Measurements from ENCODE around the gene NPVF. TPM values are rescaled to one million over a fixed set of nuclear protein-coding genes. Genes with fewer than 3 reads are reported as not detected.

The NPVF gene
- total RNA-seq, 1 donor from 2014 or later, result not detected

DNA sequence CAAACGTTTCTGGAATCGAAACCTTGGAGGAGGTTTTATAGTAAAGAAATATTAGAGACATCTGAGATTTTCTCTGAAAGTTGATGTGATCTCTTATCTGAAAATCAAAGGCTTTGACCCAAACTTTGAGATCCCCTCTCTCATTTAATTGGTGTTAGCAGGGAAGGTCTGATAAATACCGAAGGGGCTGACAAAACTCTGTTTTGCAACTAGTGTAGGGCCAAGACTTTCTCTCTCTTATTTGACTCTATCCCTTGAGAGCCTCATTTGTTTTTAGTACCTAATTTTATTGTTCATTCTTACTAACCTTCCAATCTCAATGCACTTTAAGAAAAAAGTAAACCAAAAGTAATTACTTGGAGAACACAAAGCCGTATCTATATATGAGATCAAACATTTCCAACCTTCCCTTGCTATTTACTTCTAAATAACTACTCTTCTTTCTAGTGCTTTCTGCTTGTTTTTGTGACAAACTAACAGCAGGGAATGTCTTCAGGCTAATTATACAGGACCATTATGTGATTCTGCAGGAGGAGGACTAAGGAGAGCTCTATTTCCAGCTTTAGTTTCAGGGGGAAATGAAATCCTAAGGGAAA lies 33.4 kb upstream of the NPVF start:
- Histone ChIP-seq H3K4me3 (peak overlapping the region in 1 of 2 donors; percentile 18), H3K9me3 (no peaks in the 10 kb centered on the region), H3K27me3 (no peaks in the 10 kb centered on the region), H3K27ac (no peak overlapping the region), H3K36me3 (no peaks in the 10 kb centered on the region), H3K4me1 (peaks cover 14% of the 10 kb centered on the region)
- DNase-seq (ENCODE audit: extremely low spot score in 2 of 2), result no peak
- no peak for TF ChIP-seq POLR2A (IDR thresholded peaks at IDR 0.05)
- TF ChIP-seq, protein P1, sequence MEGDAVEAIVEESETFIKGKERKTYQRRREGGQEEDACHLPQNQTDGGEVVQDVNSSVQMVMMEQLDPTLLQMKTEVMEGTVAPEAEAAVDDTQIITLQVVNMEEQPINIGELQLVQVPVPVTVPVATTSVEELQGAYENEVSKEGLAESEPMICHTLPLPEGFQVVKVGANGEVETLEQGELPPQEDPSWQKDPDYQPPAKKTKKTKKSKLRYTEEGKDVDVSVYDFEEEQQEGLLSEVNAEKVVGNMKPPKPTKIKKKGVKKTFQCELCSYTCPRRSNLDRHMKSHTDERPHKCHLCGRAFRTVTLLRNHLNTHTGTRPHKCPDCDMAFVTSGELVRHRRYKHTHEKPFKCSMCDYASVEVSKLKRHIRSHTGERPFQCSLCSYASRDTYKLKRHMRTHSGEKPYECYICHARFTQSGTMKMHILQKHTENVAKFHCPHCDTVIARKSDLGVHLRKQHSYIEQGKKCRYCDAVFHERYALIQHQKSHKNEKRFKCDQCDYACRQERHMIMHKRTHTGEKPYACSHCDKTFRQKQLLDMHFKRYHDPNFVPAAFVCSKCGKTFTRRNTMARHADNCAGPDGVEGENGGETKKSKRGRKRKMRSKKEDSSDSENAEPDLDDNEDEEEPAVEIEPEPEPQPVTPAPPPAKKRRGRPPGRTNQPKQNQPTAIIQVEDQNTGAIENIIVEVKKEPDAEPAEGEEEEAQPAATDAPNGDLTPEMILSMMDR (IDR thresholded peaks at IDR 0.05), result no peak
- TF ChIP-seq POLR2AphosphoS5 (IDR thresholded peaks at IDR 0.05; ENCODE audit: insufficient read depth in 1 of 2, low read depth in 1 of 2), result no peak
- intact Hi-C loops (cut with DNase I), result loop anchor here (5.0 kb wide), 2 partner anchors 126 to 306 kb away; no protein-coding TSS in a partner anchor

DNA sequence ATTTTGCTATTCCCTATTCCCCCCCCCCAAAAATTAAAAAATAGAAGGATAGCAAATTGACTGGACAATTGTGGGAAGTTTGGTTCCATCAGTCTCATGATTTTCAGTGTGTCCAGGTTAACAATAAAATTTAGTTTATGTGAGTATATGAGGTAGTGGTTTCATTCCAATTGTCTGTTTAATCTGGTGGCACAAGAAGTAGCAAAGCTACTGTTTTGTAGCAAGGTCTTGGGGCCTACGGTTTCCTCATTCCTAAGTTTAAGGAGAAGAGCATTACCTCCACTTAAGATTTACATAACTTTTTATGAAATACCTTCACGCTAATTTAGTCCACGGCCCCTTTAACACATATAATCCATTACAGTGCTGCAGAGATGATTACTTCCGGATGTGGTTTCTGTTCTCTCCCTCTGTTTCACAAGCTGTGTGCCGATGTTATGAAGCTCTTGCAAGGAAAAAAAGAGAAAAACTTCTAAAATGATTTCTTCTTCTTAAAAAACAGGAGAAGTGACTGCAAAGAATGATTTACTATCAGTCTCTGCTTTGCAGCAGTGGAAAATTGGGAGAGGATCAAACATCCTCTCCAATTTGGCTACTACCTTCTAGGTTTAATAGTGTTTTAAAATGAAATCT lies 32.7 kb upstream of the NPVF start:
- peaks cover 14% of the 10 kb centered on the region for H3K4me1 ChIP-seq
- peak overlapping the region in 1 of 2 donors; percentile 18 for H3K4me3 ChIP-seq
- no peak for DNase-seq (ENCODE audit: extremely low spot score in 2 of 2)
- no peak for TF ChIP-seq POLR2A (IDR thresholded peaks at IDR 0.05)
- TF ChIP-seq POLR2AphosphoS5 (IDR thresholded peaks at IDR 0.05; ENCODE audit: insufficient read depth in 1 of 2, low read depth in 1 of 2), result no peak
- TF ChIP-seq, protein P1 (IDR thresholded peaks at IDR 0.05), result no peak
- no peaks in the 10 kb centered on the region for H3K27me3 ChIP-seq
- intact Hi-C loops (cut with DNase I), result loop anchor here (5.0 kb wide), 2 partner anchors 126 to 306 kb away; no protein-coding TSS in a partner anchor
- no peak overlapping the region for H3K27ac ChIP-seq
- H3K9me3 ChIP-seq, result no peaks in the 10 kb centered on the region
- no peaks in the 10 kb centered on the region for H3K36me3 ChIP-seq

DNA sequence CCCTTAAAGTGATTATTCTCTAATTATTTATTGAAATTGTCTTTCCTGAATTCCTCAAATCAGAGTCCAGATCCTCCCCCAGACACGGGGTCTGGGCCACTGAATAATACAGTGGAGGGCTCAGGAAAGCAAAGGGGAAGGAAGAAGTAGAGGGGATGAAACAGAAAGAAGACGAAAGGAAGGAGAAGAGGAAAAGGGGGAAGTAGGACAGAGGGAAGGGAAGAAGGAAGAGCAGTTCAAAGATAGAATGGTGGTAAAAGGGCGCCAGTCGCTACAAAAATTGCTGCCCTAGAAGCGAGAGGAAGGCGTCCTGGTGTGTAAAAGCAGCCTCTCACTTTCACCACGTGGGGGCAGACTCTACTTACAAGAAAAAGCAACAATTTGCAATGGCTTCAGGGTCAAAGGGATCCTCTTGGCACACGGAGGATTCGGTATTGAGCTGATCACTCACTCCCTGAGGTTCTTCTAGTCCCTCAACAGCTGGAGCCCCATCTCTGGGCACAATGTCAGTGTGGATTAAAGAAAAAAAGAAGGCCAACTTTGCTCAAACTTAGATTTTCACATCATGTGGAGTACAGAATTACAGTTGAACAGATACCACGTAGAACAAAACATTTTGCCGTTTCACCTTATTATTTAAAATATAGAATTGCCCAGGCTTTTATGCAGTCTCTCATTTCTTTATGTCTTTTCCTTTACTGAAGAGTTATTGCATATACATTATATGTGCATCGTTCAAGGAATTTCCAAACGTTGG lies 31.4 kb upstream of the NPVF start:
- H3K36me3 ChIP-seq, result no peaks in the 10 kb centered on the region
- intact Hi-C loops (cut with DNase I), result loop anchor here (5.0 kb wide), 2 partner anchors 128 to 308 kb away; no protein-coding TSS in a partner anchor
- peaks cover 14% of the 10 kb centered on the region for H3K4me1 ChIP-seq
- no peak for TF ChIP-seq POLR2AphosphoS5 (IDR thresholded peaks at IDR 0.05; ENCODE audit: insufficient read depth in 1 of 2, low read depth in 1 of 2)
- TF ChIP-seq, protein P1 (IDR thresholded peaks at IDR 0.05), result peak; percentile 49 to 60 (median 56)
- no peak overlapping the region for H3K4me3 ChIP-seq
- H3K27ac ChIP-seq, result no peak overlapping the region
- no peaks in the 10 kb centered on the region for H3K9me3 ChIP-seq
- DNase-seq (ENCODE audit: extremely low spot score in 2 of 2), result no peak
- H3K27me3 ChIP-seq, result no peaks in the 10 kb centered on the region

DNA sequence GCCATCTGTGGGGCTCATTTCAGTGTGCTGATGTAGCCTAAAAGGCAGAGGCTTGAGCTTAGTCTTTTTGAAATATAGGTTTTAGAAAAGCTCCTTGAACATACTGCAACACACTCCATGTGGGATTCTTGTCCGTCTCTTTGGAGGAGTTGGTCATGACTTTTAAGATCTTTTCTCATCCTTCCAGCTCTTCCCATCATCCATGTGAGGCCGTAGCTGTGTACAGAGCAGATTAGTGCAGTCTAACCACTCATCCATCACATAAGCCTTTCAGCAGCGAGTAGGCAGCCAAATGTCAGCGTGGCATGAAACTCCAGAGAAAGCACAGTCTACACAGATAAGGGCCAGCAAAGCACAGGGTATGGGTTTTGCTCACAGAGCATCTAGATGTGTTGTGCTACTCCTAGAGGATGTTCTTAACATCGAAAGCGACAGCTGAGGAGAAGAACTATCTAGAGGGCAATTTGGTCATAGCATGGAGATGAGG lies 28.1 kb upstream of the NPVF start:
- intact Hi-C loops (cut with DNase I), result no loop called here
- H3K27ac ChIP-seq, result no peak overlapping the region
- peaks cover 12% of the 10 kb centered on the region for H3K4me1 ChIP-seq
- no peaks in the 10 kb centered on the region for H3K36me3 ChIP-seq
- H3K4me3 ChIP-seq, result no peak overlapping the region
- no peaks in the 10 kb centered on the region for H3K9me3 ChIP-seq
- no peaks in the 10 kb centered on the region for H3K27me3 ChIP-seq
- DNase-seq (ENCODE audit: extremely low spot score in 2 of 2), result no peak
- TF ChIP-seq POLR2AphosphoS5 (IDR thresholded peaks at IDR 0.05; ENCODE audit: insufficient read depth in 1 of 2, low read depth in 1 of 2) (no peak), POLR2A (IDR thresholded peaks at IDR 0.05) (no peak)
- TF ChIP-seq, protein P1 (IDR thresholded peaks at IDR 0.05), result no peak
